UCSD-AML1 (cell line): ENCODE measurements around the gene TRMT44.
"Not testable (repeated sequence)": the region's sequence is repeated elsewhere in the genome, so short reads cannot be mapped to it uniquely, and the experiment has no call there.

ENCODE experiments used
- DNase-seq: peaks from one replicate; lab custom pipeline; 2025; ENCODE audit not compliant: unreplicated experiment; lab: John Stamatoyannopoulos, UW

The TRMT44 gene

GRCh38 chr4:8405516-8405875 lies 35.1 kb upstream of the TRMT44 start:
- no peak for DNase-seq

GRCh38 chr4:8406887-8407286 lies 33.7 kb upstream of the TRMT44 start:
- DNase-seq, result not testable (repeated sequence)

DNA sequence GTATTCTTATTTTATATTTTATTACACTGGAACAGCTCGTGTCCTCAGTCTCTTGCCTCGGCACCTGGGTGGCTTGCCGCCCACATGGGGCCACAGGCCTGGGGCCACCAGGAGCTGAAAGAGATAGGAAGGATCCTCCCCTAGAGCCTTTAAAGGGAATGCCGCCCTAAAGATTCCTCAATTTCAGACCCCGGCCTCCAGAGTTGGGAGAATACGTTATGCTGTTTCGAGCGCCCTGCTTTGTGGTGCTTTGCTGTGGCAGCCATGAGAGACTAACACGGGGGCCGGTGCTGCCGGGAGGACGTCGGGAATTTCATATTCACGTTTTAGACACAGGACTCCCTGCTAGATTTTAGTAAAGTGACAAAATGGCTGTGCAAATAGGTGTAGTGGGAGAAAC lies 33.3 kb upstream of the TRMT44 start:
- no peak for DNase-seq

GRCh38 chr4:8407756-8408155 lies 32.8 kb upstream of the TRMT44 start:
- DNase-seq, result no peak

DNA sequence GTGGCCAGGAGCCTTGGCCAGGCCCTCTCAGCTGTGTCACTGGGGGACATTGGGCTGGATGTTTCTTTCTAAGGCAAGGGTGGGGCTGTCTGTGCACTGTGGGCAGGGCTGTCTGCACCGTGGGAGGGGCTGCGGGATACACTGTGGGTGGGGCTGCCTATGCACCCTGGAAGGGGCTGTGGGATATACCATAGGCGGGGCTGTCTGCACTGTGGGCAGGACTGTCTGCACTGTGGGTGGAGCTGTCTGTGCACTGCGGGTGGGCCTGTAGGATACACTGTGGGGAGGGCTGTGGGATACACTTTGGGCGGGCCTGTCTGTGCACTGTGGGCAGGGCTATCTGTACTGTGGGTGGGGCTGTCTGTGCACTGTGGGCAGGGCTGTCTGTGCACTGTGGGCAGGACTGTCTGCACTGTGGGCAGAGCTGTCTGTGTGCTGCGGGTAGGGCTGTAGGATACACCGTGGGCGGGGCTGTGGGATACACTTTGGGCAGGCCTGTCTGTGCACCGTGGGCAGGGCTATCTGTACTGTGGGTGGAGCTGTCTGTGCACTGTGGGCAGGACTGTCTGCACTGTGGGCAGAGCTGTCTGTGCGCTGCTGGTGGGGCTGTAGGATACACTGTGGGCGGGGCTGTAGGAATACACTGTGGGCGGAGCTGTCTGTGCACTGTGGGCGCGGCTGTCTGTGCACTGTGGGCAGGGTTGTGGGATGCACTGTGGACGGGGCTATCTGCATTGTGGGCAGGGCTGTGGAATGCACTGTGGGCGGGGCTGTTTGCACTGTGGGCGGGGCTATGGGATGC lies 31.1 kb upstream of the TRMT44 start:
- DNase-seq, result peak; percentile 71

DNA sequence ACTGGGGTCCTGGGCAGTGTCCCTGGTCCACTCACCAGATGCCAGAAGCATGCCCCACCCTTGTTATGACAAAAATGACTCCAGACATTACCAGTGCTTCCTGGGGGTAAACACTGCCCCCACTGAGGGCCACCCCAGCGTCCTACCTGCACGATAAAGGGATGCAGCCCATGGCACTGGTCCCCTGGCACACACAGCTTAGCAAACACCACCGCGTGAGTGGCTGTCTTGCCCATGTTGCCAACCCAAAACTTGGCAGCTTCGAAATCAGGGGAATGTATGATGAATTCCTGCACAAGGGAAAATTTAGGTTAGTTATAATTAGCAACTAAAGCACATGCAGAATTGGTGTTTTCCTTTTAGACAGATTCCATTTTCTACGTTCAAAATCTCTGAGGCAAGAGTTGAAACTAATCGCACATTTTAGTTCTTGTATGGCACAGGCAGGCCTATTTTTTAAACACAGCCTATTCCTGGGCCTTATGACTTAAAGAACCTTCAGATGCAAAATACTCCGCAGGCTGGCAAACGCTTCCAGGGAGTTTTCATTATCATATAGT lies 30.4 kb upstream of the TRMT44 start:
- no peak for DNase-seq

DNA sequence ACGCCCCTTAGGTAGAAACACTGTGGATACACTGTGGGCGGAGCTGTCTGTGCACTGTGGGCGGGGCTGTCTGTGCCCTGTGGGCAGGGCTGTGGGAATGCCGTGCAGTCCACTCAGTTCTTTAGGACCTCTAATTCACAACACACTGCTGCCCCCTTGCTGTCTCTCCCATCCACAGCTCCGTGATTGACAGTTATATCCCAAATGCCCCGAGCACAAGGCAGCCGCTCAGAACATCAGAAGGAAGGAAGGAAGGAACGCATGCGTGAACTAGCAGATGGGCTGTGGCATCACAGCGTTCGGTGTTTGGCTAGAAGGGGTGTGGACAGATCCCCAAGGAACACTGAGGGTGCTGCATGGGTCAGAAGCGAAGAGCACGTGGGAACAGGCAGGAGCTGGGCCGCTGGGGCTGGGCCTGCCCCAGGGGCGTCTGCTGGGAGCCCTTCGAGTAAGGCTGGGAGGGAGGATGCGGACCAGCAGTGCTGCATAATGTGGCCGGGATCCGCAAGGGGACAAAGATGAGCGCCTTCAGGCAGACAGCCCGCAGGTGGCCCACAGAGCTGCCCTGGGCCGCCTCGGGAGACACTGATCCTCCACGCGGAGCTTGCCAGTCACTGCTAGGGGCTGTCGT lies 29.8 kb upstream of the TRMT44 start:
- peak; percentile 73 for DNase-seq

GRCh38 chr4:8411351-8412180 lies 29.0 kb upstream of the TRMT44 start:
- DNase-seq, result no peak

GRCh38 chr4:8412288-8412687 lies 28.3 kb upstream of the TRMT44 start:
- DNase-seq, result no peak

- no peak for DNase-seq
These were observed 26.2 kb upstream of the TRMT44 start for GRCh38 chr4:8414377-8414776.

- DNase-seq, result no peak
These were observed 23.4 kb upstream of the TRMT44 start for GRCh38 chr4:8417071-8417614.

- no peak for DNase-seq
These were observed 21.1 kb upstream of the TRMT44 start for GRCh38 chr4:8419222-8420041.

- DNase-seq, result not testable (repeated sequence)
These were observed 20.4 kb upstream of the TRMT44 start for GRCh38 chr4:8420151-8420550.

GRCh38 chr4:8422327-8422726 lies 18.2 kb upstream of the TRMT44 start:
- DNase-seq, result no peak

GRCh38 chr4:8422786-8423185 lies 17.8 kb upstream of the TRMT44 start:
- no peak for DNase-seq

- DNase-seq, result no peak
These were observed 13.3 kb upstream of the TRMT44 start for GRCh38 chr4:8427262-8427661.

- DNase-seq, result peak; percentile 59
These were observed 12.8 kb upstream of the TRMT44 start for GRCh38 chr4:8427761-8428287.

DNA sequence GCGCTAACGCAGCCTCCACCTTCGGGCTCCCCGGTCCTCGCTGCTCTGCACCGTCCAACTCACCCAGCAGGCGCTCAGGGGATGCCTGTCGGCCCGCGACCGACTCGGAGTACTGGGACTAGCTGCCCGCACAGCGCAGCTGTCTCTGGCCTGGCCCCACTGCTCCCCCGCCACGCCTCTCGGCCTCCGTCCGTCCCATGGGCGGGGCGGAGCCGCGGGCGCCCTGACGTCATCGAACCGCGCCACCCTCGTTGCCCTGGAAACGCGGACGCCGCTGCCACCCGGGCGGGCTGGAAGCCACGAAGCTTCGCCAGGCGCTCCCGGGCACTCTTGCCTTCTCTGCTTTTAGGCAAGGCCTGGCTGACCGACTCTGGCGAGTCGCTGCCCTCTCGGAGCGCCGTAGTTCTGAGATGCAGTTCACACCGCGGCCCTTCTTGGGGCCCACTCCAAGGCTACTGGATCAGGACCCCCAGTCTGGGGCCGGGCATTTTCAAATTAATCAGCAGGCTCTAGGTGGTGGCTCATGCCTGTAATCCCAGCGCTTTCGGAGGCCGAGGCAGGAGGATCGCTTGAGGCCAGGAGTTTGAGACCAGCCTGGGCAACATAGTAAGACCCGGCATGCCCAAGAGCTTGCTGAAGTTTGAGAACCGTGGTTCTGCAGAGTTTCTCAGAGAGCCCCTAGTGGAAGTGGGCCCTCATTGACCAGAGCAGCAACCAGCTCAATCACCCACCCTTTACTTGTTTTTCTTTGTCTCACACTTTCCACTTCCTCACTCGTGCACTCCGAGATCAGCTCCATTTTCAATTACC lies 12.1 kb upstream of the TRMT44 start:
- DNase-seq, result peak; percentile 92

DNA sequence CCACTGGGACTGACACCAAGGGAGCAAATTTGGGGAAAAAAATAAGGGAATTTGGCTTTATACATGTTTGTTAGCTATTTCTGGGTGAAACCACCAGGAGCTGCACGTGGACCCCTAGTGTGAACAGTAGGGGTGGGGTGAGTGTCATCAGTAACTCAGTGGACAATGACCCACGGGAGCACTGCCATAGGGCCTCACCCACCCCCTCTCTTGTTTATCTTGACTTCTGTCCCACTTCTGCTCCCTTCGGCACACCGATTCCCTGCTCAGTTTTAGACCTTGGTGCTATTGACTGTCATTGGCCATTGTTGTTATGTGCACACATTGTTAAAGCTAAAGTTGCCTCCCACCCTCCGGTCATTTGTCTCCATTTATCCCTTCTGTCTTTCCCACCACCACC lies 9.0 kb upstream of the TRMT44 start:
- no peak for DNase-seq
